Natural killer cell treated with Interleukin-12 subunit alpha and Interleukin-12 subunit beta and Interleukin-15 and Interleukin-18, amount 100 ng/mL, for 72 hours (primary cell): ENCODE measurements around the gene NUTM2E. TPM values are rescaled to one million over a fixed set of nuclear protein-coding genes. Genes with fewer than 3 reads are reported as not detected.

Source experiments
- total RNA-seq, 2 donors: library from RNA; stranded (reverse); gene quantifications; one replicate each; pipeline ENCODE4 v1.2.3, GENCODE V29; 2022

Gene NUTM2E
- total RNA-seq, 2 donors from 2014 or later = not detected

Other genes starting within 250 kb of the NUTM2E start
- not detected for gene SFTPA1, start 215.8 kb upstream of the NUTM2E start, total RNA-seq
- gene NUTM2B, start 123.5 kb upstream of the NUTM2E start, total RNA-seq = under 1 TPM; 0.78 to 0.95 TPM
- not detected for gene SFTPD, start 122.4 kb downstream of the NUTM2E start, total RNA-seq